NCI-H526 treated with DMSO at 0.1 percent for 48 hours (cell line): ENCODE data around the gene TPRG1L.

ENCODE experiments used
- DNase-seq: peaks from one replicate; lab custom pipeline; 2025; lab: John Stamatoyannopoulos, UW

Gene TPRG1L

DNA sequence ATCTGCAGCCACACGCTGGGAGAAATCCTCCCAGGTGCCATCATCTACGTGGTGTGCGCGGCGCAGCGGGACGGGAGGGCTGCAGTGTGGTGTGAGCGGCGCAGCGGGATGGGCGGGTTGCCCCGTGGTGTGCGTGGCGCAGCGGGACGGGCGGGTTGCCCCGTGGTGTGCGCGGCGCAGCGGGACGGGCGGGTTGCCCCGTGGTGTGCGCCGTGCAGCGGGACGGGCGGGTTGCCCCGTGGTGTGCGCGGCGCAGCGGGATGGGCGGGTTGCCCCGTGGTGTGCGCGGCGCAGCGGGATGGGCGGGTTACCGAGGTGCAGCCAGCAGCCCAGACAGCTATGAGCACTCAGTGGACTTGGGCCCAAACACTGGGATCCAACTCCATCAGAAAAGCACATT lies 20.4 kb downstream of the TPRG1L start:
- DNase-seq: no peak

DNA sequence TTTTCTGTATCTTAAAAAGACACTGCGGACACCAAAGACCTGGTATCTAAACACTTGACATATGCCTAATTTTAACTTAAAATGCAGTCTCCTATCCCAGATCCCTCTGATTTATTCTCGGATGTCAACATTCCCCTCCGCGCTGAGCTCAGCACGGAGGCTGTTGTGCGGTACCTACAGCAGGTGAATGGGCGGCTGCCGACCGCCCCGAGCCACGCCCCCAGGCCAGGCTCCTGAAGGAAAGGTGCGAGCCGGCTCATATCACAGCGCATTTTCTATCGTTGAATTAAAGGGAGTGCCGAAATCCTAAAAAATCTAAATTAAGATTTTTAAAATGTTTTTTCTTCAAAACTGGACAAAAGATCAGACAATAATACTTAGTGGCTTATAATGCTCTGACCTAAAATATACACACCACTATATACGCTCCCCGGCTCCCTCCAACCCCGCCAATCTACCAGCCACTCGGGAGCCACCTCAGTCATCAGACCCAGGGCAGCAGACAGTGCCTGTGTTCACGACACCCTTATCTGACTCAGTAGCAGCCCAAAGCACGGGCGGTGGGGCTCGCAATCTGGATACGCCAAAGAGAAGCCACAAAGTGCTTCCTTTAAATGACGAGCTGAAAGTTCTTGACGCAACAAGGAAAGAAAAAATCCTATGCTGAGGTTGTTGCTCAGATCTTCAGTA lies 21.0 kb downstream of the TPRG1L start:
- DNase-seq: no peak

DNA sequence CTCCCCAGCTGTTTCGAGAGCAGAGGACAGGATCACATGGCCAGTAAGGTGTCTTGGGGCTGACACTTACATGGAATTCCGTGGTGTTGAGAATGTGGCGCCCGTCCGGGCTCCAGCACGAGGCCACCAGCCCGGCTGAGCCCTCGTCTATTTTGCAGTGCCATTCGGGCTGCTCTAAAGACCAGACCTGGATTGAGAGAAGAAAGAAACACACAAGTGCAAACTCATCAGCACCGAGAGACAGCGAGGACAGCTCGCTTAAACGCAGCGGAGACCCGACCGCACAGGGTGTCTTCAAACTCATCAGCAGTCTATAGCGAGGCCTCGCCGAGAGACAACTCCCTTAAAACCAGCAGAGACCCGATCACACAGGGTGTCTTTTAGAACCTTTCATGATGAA lies 21.8 kb downstream of the TPRG1L start:
- no peak for DNase-seq

DNA sequence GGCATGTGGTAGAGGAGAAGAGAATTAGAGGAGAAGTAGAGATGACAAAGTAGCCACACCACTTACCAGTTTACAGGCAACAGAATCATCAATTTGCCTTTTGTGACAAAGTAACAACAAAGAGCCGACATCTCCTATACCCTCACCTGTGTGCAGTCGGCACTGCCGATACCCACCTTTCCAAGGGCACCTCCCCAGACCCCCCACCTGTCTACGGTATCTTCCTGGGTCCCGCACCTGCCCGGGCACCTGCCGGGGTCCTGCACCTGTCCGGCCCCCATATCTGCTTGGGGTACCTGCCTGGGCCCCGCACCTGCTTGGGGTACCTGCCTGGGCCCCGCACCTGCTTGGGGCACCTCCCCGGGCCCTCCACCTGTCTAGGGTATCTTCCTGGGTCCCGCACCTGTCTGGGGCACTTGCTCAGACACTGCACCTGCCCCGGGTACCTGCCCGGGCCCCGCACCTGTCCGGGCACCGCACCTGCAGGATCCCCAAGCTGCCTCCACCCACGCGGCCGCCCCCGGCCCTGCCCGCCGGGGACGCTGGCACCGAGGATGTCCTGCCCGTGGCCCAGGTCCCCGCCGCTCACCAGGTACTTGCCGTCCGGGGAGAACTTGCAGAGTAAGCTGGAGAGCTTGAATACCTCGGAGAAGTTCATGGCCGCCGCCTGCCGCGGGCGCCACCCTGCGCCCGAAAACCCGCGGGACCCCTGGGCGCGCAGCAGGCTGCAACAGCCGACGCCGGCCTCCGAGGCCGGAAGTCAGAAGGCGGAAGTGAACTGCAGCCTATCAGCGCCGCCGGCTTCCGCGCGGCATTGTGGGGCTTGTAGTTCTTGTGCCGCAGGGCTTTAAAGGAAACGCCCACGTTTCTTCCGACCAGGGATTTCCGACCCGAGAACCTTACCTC lies 24.8 kb downstream of the TPRG1L start, which contains the start of gene WRAP73:
WRAP73 (minus strand) TSS at position 762 of the 906 bp plus-strand sequence; CDS start at position 658, 104 bp downstream.
- peak; percentile 81 for DNase-seq

DNA sequence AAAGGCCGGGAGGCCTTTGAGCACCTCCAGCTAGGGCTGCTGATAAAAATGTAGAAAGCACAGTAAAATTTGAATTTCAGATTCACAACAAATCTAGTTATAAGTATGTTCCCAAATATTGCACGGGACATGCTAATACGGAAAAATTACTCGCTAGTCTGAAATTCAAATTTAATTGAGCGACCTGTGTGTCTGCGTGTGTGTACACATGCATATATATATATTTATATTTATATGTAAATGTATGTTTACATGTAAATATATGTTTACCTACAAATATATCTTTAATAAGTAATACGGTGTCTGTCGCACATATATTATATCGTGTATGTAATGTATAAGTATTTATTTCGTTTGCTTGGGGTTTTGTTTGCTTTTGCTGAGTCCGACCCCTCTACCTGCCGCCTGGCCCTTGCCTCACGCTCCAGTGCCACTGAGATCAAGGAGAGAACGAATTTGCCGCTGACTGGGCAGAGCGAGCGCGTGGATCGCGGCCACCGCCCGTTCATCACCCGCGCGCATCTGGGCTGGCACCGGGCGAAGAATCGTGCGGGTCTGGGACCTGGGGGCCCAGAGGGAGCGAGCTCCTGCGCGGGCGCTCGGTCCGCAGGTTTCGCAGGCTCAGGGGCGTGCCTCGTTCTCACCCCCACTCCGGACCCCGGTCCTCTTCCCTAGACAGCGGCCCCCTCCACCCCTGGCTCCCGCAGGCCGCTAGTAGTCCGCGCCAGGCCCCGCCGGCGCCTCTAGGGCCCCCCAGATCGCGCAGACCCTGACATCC lies 25.6 kb downstream of the TPRG1L start:
- DNase-seq: no peak

DNA sequence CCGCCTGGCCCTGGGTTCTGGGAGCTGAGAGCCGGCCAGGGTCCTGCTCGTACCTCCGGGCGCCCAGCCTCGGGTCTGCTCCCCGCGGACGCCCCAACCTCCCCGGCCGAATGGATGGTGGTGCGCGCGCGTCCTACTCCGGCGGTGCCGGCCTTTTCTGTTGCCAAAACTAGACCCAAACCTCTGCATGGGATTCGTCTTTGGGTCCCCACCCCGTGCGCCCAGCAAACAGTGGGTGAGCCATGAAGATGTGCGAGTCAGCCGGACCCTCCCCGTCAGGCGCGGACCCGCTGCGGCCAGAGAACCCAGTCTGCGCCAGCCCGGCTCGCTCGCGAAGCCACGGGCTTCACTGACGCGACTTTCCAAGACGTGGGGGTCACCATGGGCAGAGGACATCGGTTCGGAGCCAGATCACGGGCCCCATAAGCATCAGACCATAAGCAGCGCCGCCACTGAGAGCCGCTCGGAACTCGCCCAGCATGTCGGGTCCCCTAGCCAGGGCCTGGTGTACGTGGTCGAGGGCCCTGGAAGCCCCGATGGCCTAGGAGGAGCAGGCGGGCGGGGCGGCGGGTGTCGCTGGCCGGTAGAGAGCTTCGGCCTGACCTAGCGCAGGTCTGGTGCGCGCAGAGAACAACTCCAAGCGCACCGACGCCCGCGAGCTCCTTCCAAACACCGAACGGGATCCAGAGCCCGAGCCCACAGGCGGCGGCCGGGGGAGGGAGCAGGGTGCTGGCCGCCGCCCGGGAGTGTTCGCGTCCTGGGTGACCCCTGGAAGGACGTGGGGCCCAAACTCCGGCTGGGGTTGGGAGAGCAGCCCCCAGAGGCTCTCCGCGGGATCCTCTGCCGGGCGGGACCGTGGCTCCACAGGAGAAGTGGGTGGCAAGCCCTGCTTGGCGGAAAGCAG lies 26.5 kb downstream of the TPRG1L start:
- no peak for DNase-seq

DNA sequence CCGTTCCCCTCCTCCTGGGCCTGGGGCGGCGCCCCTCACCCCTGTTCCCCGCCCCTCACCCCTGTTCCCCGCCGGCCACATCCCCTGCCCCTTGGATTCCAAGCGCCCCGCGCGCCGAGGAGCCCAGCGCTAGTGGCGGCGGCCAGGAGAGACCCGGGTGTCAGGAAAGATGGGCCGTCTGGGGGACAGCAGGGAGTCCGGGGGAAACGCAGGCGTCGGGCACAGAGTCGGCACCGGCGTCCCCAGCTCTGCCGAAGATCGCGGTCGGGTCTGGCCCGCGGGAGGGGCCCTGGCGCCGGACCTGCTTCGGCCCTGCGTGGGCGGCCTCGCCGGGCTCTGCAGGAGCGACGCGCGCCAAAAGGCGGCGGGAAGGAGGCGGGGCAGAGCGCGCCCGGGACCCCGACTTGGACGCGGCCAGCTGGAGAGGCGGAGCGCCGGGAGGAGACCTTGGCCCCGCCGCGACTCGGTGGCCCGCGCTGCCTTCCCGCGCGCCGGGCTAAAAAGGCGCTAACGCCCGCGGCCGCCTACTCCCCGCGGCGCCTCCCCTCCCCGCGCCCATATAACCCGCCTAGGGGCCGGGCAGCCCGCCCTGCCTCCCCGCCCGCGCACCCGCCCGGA lies 27.2 kb downstream of the TPRG1L start, which contains the start of gene TP73:
TP73 (plus strand) TSS at position 587 of the 618 bp plus-strand sequence. CDS start 29,850 bp downstream, outside the sequence.
- peak; percentile 37 for DNase-seq

DNA sequence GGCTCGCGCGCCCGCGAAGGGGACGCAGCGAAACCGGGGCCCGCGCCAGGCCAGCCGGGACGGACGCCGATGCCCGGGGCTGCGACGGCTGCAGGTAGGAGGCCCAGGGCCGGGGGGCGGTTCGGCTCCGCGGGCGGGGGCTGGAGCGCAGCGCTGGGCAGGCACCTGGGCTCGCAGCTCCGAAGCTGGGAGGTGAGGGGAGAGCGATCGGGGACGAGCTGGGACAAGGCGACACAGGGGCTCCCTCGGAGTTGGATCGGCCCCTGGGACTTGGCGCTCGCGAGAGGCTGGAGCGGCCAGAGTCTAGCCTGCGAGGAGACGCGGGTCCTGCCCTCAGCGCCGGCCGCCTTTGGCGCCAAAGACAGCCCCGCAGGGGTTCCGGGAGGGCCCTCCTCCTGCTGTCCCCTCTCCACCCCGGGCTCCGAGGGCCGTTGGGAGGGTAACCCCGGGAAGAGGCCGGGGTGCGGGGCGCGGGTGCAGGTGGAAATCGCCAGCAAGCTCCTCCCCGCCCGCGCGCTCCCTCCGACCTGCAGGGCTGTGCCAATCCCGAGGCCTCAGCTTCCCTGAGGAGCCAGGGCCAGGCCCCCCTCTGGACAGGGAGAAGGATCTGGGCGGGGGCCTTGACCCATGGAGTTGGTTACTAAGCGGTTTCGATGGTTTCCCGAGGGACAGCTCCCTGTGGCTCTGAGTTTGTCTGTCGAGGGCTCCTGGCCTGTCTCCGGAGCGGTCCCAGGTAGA lies 27.9 kb downstream of the TPRG1L start:
- peak; percentile 44 for DNase-seq

DNA sequence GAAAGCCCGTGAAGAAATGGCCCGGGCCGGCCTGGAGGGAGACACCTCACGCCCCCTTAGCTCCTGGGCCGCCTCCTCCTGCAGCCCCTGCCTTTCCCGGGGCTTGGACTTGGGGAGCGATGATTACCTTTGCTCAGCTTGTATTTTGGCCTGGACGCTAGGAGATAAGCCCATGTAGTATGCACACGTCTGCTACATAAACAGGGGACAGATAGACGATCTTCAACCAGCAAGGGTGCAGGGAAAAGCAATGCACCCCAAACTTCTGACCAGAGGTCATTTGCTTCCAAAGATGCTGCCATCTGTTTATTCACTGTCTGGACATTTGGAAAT lies 28.4 kb downstream of the TPRG1L start:
- DNase-seq: no peak

DNA sequence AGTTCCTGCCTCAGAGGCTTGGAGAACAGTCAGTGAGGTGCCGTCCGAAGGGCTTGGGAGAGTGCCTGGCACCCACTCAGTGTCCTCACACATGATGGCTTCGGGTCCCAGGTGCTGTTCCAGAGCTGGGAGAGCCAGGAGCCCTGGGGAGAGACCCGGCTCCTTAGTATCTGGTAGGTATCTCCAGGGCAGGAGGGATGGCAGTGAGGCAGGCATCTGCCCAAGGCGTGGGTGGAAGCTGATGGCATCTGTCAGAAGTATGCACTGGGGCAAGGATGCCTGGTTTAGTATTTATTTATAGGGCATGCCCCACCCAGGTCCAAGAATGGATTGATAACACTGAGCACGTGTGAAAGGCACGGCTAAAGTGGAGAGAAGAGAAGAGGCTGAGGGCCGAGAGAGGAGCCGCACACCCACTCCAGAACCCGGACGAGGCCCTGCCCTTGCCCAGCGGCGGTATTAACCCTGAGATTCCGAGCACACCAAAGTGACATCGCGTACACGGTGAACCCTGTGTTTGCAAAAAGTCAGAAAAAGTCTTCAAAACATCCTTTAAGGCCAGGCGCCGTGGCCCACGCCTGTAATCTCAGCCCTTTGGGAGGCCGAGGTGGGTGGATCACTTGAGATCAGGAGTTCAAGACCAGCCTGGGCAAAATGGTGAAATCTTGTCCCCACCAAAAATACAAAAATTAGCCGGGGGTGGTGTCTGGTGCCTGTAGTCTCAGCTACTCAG lies 29.9 kb downstream of the TPRG1L start:
- no peak for DNase-seq

DNA sequence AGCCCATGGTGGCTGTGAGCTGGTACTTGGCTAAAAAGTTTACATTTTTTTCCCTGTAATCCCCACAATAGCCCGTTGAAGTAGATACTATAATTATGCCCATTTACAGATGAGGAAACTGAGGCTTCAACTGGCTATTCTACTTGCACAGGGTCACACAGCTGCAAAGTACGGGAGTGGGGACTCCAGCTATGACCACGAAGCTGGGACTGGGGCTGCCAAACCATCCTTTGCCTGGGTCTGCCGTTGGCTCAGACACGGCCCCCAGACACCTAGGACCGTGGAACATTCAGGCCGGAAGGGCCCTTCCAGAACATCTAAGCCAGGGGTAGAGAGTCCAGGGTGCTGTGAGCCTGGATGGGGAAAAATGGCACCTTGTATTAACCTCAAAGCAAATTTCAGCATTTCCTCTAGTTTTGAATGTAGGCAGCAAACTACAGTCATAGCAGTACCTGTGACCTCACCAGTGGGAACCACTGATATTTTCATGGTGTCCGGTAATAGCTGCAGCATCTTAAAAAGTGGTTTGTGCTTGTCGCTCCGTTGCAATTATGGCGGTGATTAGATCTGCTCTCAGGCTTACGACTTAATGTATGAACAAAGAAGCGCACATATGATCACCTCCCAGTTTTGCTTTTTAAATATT lies 31.8 kb downstream of the TPRG1L start:
- DNase-seq: no peak

DNA sequence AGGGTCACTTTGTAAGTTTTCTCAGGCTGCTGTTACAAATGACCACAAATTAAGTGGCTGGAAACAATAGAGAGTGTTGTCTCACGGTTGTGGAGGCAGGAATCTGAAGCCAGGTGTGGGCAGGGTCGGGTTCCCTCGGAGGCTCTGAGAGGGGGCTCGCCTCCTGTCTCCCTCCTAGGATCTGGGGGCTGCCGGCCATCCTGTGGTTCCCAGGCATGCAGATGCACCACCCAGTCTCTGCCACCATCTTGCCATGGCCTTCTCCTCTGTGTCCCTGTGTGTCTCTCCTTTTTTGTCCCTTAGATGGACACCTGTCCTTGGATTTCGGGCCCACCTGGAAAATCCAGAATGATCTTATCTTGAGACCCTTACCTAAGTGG lies 32.3 kb downstream of the TPRG1L start:
- no peak for DNase-seq

DNA sequence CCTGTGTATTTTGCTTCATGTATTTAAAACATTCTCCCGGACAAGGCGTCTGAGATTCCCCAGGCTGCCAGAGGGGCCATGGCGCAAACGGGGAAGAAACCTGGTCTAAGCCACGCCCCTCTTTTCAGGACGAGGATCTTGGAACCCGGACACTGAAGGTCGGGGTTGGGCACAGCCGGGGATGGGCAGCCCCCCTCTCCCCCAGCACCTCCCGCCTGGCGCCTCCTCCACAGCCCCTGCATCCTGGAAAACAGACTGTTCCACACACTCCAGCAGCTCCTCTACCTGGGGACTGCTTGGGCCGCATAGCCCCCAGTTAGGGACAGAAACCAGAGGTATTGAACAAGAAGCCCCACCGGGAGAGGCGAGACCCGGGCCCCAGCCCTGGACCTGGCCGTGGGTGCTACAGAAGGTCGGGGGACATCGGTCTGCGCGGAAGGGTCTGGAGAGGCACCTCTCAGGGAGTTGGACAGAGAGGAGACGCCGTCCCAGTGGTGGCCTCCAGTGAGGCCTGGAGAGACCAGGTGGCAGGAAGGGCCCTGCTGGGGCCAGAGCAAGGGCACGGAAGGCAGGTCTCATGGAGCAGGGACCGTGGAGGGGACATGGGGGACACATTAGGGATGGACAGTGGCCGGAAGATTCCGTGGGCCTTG lies 32.9 kb downstream of the TPRG1L start:
- no peak for DNase-seq

DNA sequence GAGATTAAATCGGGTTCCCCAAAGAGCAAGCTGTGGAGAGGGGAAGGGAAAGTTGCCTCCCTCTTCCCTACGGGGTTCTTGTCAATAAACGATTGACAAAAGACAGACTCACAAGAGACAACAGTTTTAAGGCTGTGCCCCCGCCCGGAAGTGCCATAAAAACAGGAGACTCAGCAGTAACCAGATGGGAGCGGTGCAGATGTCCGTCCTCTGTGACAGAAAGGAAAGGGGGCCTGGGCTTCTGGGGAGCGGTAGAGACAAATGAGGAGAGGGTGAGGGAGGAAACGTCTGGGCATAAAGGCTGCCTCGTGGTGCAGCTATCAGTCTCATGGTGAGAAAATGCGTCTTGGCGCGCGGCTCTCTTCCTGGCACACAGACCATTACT lies 33.4 kb downstream of the TPRG1L start:
- DNase-seq: no peak

DNA sequence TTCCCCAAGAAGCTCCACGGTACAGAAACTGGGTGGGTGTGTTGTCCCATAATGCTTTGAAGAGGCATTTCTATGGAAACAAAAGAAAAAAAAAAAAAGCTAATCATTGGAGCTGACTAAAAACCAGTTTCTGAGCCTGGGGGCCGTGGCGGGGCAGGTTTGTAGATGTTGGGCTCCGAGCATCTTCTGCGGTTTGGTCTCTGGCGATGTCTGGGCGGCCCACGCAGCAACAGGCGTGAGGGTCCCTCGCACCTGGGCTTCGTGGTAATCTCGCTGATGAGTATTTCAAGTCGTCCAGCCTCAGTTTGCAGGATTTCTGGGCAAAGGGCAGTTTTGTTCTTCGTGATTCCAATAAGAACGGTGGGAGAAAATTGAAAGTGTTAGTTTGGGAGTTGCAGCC lies 34.3 kb downstream of the TPRG1L start:
- no peak for DNase-seq

DNA sequence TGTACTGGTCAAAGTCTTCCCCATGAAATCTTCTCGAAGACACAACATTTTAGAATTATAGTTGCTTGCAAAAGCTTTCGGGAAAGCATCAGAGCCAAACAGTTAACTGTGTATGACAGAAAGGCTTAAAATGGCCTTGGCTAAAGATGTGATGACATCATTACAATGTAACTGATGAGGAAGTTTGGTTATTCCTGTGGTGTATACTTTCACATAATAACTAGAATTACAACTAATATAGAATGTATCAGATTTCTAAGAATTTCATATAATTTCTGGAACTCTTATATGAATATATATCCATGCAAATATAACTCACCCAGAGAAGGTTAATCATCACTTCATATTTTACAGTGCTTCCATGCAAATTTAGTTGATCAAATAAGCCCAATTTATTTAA lies 35.9 kb downstream of the TPRG1L start:
- DNase-seq: no peak

DNA sequence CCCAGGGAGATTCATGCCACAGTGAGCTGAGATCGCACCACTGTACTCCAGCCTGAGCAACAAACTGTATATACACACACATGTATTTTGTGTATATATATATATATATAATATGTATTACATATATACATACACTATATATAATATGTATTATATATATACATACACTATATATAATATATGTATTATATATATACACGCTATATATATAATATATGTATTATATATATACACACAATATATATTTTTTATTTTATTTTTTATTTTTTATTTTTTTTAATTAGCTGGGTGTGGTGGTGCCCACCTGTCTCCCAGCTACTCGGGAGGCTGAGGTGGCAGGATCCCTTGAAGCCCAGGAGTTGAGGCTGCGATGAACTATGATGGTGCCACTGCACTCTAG lies 36.8 kb downstream of the TPRG1L start:
- no peak for DNase-seq

DNA sequence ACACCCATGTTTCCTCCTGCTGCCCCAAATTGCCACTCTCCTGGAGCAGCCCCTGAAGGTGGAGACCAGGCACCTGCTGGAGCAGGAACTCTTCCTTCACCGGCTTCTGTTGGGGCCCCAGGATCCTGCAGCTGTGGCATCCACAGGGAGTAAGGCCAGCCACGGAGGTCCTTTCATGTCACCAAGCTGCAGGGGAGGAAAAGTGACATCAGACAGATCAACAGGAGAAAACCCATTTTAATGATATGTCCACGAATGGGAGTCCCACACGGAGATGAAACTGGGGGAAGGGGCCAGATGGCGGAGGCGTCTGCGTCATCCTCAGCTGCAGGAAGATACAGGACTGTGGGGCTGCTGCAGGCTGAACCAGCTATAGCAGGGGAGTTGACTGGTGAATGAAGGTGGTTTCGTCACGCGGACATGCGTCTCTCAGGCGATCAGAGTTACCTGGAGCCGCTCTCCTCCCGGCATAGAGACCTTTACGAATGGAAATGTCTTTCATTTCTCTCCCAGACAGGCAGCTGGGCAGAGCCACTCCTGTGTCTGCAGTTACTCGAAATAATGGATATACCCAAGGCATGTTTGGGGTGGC lies 37.4 kb downstream of the TPRG1L start:
- no peak for DNase-seq
